Body of pancreas (tissue), 4 donors: ENCODE data around the gene DFFB.

Source experiments
- POLR2A ChIP-seq, 3 donors: fragments of 450-650 bp; IDR thresholded peaks; one replicate each; pipeline ENCODE4 v1.6.1; 2016; ENCODE audit warnings: antibody characterized with exemption in 3 of 3, mild to moderate bottlenecking in 2 of 3
- TF ChIP-seq, protein P1 (sequence below), 7 experiments: fragments of 450-650 bp in 4 of 7; fragments of 200-600 bp in 3 of 7; sonication (generic) in 3 of 7; IDR thresholded peaks; one replicate each; pipeline ENCODE4 v1.5.1; 2016 to 2019; ENCODE audit warnings: antibody characterized with exemption in 7 of 7

DNA sequence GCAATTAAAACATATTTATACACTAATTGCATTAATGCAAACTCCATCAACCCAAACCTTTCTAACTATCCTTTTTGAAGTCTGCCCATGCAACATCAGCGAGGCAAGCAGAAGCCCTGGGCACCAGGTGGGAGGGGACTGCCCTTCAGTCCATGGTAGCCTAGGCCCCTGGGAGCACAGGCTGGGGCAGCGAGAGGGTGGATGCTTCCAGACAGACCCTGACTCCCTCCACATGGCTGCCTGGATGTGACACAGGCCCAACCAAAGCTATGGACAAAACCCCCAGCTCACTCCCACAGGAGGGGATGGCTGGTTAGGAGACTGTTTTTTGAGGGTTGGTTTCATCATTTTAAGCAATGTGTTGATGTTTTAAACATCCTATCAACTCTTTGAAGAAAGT is 43.2 kb upstream of the DFFB start:
- TF ChIP-seq POLR2A (IDR thresholded peaks at IDR 0.05): no peak
- TF ChIP-seq, protein P1, sequence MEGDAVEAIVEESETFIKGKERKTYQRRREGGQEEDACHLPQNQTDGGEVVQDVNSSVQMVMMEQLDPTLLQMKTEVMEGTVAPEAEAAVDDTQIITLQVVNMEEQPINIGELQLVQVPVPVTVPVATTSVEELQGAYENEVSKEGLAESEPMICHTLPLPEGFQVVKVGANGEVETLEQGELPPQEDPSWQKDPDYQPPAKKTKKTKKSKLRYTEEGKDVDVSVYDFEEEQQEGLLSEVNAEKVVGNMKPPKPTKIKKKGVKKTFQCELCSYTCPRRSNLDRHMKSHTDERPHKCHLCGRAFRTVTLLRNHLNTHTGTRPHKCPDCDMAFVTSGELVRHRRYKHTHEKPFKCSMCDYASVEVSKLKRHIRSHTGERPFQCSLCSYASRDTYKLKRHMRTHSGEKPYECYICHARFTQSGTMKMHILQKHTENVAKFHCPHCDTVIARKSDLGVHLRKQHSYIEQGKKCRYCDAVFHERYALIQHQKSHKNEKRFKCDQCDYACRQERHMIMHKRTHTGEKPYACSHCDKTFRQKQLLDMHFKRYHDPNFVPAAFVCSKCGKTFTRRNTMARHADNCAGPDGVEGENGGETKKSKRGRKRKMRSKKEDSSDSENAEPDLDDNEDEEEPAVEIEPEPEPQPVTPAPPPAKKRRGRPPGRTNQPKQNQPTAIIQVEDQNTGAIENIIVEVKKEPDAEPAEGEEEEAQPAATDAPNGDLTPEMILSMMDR (IDR thresholded peaks at IDR 0.05): no peak
